GM12865 (cell line): ENCODE measurements around the gene GRIA3.

Experiments used
- DNase-seq: peaks from one replicate; pipeline ENCODE4 v3.0.0; 2010; ENCODE audit warnings: low read depth
- H3K4me3 ChIP-seq: 2 replicates; pipeline ENCODE4 v1.5.1; 2011; ENCODE audit warnings: mild to moderate bottlenecking, low read depth, low read length, control low read depth
- TF ChIP-seq, protein P1 (sequence below): IDR thresholded peaks from 2 replicates; pipeline ENCODE4 v1.5.1; 2011; ENCODE audit warnings: low read length, control low read depth, low read depth, inconsistent platforms; ENCODE audit not compliant: insufficient read depth; ENCODE audit errors: missing control alignments

Gene GRIA3

DNA sequence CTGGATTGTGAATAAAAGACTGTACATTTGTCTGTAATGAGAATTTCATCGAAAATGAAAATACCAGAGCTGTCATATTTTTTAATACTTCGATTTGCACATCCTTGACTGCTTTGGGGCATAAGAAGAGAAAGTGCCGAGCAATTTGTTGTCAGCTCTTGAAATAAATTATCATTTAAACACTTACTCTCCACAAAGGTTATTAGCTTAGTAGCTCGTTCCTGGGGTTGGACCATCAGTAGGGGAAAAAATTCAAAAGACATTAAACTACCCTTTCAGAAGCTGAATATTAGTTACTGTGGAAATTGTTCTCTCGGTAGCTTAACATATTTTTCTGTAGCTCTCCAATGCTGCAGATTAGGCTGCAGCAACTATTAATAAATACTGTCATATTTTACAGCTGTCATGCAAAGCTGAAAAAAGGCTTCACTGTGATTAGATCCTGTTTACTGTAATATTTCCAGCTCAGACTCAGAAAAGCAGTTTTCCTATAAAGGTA lies 76.9 kb downstream of the GRIA3 start:
- no peak for DNase-seq
- no peak overlapping the region for H3K4me3 ChIP-seq
- TF ChIP-seq, protein P1, sequence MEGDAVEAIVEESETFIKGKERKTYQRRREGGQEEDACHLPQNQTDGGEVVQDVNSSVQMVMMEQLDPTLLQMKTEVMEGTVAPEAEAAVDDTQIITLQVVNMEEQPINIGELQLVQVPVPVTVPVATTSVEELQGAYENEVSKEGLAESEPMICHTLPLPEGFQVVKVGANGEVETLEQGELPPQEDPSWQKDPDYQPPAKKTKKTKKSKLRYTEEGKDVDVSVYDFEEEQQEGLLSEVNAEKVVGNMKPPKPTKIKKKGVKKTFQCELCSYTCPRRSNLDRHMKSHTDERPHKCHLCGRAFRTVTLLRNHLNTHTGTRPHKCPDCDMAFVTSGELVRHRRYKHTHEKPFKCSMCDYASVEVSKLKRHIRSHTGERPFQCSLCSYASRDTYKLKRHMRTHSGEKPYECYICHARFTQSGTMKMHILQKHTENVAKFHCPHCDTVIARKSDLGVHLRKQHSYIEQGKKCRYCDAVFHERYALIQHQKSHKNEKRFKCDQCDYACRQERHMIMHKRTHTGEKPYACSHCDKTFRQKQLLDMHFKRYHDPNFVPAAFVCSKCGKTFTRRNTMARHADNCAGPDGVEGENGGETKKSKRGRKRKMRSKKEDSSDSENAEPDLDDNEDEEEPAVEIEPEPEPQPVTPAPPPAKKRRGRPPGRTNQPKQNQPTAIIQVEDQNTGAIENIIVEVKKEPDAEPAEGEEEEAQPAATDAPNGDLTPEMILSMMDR, result no peak

DNA sequence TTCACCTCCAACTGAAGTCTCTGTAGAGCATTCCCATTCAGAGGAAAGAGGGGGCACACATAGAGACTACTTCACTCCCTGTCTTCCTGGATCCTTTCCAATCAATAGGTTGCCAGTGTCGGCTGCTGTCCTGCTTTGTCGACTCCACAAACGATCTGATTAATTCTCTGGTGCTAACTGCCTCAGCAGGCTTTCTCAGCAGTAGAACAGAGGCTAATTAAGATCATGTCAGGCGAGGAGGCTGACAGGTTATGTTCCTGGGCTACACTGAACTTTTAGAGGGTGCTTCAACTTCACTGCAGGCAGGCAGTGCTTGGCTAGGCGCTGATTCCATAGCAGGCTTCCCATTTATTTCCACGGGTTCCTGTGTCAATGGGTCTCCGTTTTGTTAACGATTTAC lies 79.2 kb downstream of the GRIA3 start:
- no peak for DNase-seq
- TF ChIP-seq, protein P1, result no peak
- no peak overlapping the region for H3K4me3 ChIP-seq

DNA sequence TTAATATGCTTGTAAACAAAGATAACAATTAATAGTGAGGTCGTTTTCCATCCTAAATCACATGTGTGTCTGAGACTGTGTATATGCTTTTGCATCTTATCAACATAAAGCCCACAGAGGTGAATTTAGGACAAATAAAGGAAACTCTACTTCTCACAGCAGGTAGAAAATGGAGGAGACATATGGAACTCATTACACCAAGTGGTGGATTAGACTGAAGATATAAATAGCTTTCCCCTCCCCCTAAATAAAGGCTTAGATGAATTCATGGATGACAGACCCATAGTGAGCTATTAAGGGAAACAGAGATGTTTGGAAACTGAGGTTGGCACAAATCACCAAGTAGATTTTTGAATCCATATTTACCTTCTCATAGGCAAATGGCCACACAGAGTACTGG lies 79.7 kb downstream of the GRIA3 start:
- H3K4me3 ChIP-seq, result no peak overlapping the region
- no peak for DNase-seq
- TF ChIP-seq, protein P1, result no peak

DNA sequence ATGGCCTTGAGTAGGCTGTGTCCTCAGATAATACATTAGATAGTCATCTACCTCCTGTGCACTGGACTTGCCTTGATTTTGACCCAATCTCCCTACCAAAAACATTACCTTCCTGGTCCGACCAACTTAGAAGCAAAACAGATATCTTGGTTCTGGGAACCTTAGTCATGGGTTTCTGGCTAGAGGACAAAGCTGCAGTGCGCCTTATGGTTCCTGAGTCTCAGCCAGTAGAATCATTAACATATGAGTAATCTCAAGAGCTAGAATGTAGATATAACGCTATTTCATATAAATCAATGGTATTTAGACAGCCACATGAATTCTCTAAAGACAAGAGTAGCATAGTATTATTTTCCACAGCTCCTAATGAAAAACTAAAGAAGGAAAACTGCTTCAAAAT lies 83.1 kb downstream of the GRIA3 start:
- TF ChIP-seq, protein P1, result no peak
- no peak overlapping the region for H3K4me3 ChIP-seq
- no peak for DNase-seq

DNA sequence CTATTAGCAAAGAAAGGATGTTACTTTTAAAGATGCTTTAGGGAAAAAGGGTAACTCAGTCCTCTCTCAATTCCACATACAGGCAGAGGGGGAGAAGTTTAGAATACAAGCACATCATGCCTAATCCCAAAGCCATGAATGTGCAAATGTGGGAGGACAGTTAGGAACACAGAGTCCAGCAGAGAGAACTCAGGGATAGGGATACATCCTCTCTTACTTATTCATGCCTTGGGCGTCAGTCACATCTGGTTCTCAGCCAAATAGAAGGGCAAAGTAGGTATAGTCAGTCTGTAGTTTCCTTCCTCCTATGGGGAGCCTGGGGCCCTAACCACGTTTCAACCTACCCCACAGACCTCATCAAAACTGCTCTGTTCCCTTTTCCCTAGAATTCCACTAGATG lies 87.8 kb downstream of the GRIA3 start:
- H3K4me3 ChIP-seq, result no peak overlapping the region
- DNase-seq, result no peak
- TF ChIP-seq, protein P1, result no peak

DNA sequence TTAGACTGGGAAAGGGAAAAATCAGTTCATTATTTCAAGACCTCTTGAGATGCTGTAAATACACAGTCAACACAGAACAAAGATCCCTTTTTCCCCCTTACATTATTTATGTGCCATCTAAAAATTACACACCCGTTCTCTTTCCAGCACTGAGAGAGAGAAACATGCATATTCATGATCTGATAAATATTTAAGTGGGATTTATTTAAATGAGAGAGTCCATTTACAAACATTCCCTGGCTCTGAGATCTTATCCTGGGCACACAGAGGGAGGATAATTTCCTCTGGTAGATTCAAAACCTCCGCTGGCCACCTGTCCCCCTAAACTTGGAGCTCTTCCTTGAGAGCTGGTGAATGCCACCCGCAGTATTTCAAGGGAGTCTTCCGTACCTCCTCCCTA lies 88.6 kb downstream of the GRIA3 start:
- TF ChIP-seq, protein P1, result no peak
- no peak for DNase-seq
- H3K4me3 ChIP-seq, result no peak overlapping the region

DNA sequence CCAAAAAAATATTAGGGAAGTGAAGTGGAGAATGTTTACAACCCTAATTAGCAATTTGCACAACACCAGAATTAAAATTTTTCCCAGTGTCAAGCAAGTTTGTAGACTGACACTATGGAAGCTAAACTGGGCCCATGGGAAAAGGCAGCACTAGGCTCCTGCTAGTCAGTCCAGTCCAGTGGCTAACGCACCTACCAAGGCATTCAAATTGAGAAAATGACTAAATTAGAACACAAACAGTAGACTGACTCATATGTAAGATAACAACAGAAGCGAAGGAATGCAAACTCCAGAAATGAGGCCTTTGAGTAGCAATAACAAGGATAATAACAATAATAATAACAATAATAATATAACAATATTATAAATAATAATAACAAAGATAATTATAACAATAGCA lies 90.7 kb downstream of the GRIA3 start:
- no peak overlapping the region for H3K4me3 ChIP-seq
- TF ChIP-seq, protein P1, result no peak
- DNase-seq, result no peak
